Measurements from ENCODE around the gene APLNR. TPM values are rescaled to one million over a fixed set of nuclear protein-coding genes. Genes with fewer than 3 reads are reported as not detected.

The APLNR gene
- total RNA-seq, 1 experiment from 2014 or later, result 0.39 TPM

DNA sequence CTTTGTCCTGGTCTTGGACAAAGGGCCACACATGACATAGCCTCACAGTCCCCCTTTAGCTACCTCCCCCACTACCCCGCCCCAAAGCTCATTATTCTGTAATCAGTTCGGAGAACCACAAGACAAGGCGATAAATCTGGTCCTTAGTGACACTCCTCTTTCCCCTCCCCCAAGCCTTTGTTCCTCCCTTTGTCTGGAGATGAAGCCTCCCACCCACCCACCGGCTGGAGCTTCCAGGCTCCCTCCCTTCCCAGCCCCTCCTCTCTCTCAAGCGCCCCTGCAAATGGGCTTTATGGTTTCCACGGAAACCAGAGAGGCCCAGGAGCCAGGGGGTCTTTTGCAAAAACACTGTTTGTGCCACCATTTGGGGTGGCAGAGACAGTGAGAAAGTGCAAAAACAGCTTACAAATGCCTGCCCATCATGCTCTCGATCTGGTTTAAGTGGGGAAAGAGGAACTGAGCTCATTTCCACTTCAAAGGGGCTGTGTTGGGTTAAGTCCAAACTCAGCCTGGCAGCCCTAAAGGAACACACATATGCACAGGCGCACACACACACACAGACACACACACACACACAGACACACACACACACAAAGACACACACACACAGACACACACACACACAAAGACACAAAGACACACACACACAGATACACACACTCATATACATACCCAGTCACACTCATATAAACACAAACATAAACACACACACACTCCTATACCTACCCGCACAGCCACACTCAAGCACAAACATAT is 23.5 kb downstream of the APLNR start:
- H3T11ph ChIP-seq (ENCODE audit: low read length), result no peak overlapping the region
- H3K23me2 ChIP-seq (ENCODE audit: insufficient read length, low read depth, low read length, poor library complexity, severe bottlenecking), result no peaks in the 10 kb centered on the region
- H2BK120ac ChIP-seq (ENCODE audit: low read depth, low read length, poor library complexity, severe bottlenecking), result no peak overlapping the region
- H4K8ac ChIP-seq (replicated peaks; ENCODE audit: insufficient read length, low read depth, low read length), result no peak overlapping the region
- no peaks in the 10 kb centered on the region for H3K9me3 ChIP-seq (ENCODE audit: control insufficient read depth, low read depth, low read length)
- DNase-seq, result peak; percentile 72
- no peak overlapping the region for H3K4ac ChIP-seq (ENCODE audit: low read depth, low read length)
- Mint-ChIP-seq H3K4me1 (peaks cover 15% of the 10 kb centered on the region in 2 experiments), H3K36me3 (ENCODE audit: insufficient read depth in 1 of 3, low read depth in 3 of 3) (no peaks in the 10 kb centered on the region; a peak in 1 of 7 replicates), H3K4me3 (no peak overlapping the region), H3K27ac (no peak overlapping the region), H3K9me3 (no peaks in the 10 kb centered on the region), H3K27me3 (ENCODE audit: low read depth) (peaks cover 2% of the 10 kb centered on the region)
- 100% methylated on average over 1 of the region's 9 CpGs for WGBS (ENCODE audit: extremely low coverage, insufficient read length, low lambda C conversion rate)
- no peak overlapping the region for H2BK12ac ChIP-seq (ENCODE audit: insufficient read length, low read depth, low read length)
- no peak overlapping the region for H3K56ac ChIP-seq (ENCODE audit: insufficient read length, low read depth, low read length)
- no peak overlapping the region for H3K23ac ChIP-seq (ENCODE audit: insufficient read length, low read depth, low read length)
- TF ChIP-seq, protein P1, sequence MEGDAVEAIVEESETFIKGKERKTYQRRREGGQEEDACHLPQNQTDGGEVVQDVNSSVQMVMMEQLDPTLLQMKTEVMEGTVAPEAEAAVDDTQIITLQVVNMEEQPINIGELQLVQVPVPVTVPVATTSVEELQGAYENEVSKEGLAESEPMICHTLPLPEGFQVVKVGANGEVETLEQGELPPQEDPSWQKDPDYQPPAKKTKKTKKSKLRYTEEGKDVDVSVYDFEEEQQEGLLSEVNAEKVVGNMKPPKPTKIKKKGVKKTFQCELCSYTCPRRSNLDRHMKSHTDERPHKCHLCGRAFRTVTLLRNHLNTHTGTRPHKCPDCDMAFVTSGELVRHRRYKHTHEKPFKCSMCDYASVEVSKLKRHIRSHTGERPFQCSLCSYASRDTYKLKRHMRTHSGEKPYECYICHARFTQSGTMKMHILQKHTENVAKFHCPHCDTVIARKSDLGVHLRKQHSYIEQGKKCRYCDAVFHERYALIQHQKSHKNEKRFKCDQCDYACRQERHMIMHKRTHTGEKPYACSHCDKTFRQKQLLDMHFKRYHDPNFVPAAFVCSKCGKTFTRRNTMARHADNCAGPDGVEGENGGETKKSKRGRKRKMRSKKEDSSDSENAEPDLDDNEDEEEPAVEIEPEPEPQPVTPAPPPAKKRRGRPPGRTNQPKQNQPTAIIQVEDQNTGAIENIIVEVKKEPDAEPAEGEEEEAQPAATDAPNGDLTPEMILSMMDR (conservative IDR thresholded peaks at IDR 0.05), result no peak
- no peak overlapping the region for H2AK5ac ChIP-seq (ENCODE audit: insufficient read length, low read length)
- H3K4me2 ChIP-seq (ENCODE audit: insufficient read depth, insufficient read length, low read length), result peak overlapping the region; percentile 36
- H3K79me1 ChIP-seq (ENCODE audit: insufficient read depth, low read depth, low read length, poor library complexity, severe bottlenecking), result no peaks in the 10 kb centered on the region
- no peaks in the 10 kb centered on the region for H3K79me2 ChIP-seq (ENCODE audit: insufficient read depth, low read length)
- no peak overlapping the region for H3K14ac ChIP-seq (ENCODE audit: insufficient read depth, low read length)
- H4K5ac ChIP-seq (ENCODE audit: insufficient read length, low read depth, low read length), result no peak overlapping the region
- H2AFZ ChIP-seq (ENCODE audit: low read length), result no peak overlapping the region
- no peak overlapping the region for H3K18ac ChIP-seq (ENCODE audit: insufficient read length, low read depth, low read length)
- H3K4me1 ChIP-seq (ENCODE audit: insufficient read depth, low read length), result peaks cover 4% of the 10 kb centered on the region; the same call in 1 of the 2 replicates
- H3K27me3 ChIP-seq (ENCODE audit: insufficient read depth, low read length), result no peaks in the 10 kb centered on the region
- H4K91ac ChIP-seq (ENCODE audit: insufficient read length, low read depth, low read length), result no peak overlapping the region
- H3K27ac ChIP-seq (ENCODE audit: insufficient read length, low read depth, low read length), result no peak overlapping the region
- H4K20me1 ChIP-seq (ENCODE audit: control insufficient read depth, insufficient read depth, insufficient read length), result no peaks in the 10 kb centered on the region
- H2BK5ac ChIP-seq (ENCODE audit: insufficient read length, low read length), result no peak overlapping the region
- H3K9ac ChIP-seq (ENCODE audit: extremely low read depth, insufficient read length, low read length), result no peak overlapping the region
- no peak overlapping the region for H2BK20ac ChIP-seq (ENCODE audit: low read depth, low read length, poor library complexity, severe bottlenecking)
- no peak overlapping the region for H2BK15ac ChIP-seq (ENCODE audit: low read depth, low read length)
